K562 (cell line): ENCODE measurements around the gene TM9SF4.

Experiments
- JUNB ChIP-seq: fragments of 450-650 bp; formaldehyde crosslinking; conservative IDR thresholded peaks from 2 replicates; pipeline ENCODE4 v1.4.0; 2020; ENCODE audit warnings: mild to moderate bottlenecking
- MAFK ChIP-seq: IDR thresholded peaks from 2 replicates; pipeline ENCODE4 v1.6.1; 2011; ENCODE audit warnings: low read length, improper control_type of control experiment
- MXI1 ChIP-seq: IDR thresholded peaks from 2 replicates; pipeline ENCODE4 v1.6.1; 2011; ENCODE audit warnings: low read depth, mild to moderate bottlenecking, improper control_type of control experiment, low read length
- ZNF232 ChIP-seq: sonication (generic); formaldehyde crosslinking; IDR thresholded peaks from 2 replicates; pipeline ENCODE4 v1.8.0; 2022; ENCODE audit warnings: mild to moderate bottlenecking, missing genetic modification reagents
- TF ChIP-seq, protein P1 (sequence below): fragments of 450-650 bp; IDR thresholded peaks from 2 replicates; pipeline ENCODE4 v1.6.1; 2016; ENCODE audit warnings: mild to moderate bottlenecking
- TF ChIP-seq, protein P2 (sequence below): sonication (generic); formaldehyde crosslinking; IDR thresholded peaks from 2 replicates; pipeline ENCODE4 v1.8.1; 2022; ENCODE audit warnings: missing genetic modification reagents

DNA sequence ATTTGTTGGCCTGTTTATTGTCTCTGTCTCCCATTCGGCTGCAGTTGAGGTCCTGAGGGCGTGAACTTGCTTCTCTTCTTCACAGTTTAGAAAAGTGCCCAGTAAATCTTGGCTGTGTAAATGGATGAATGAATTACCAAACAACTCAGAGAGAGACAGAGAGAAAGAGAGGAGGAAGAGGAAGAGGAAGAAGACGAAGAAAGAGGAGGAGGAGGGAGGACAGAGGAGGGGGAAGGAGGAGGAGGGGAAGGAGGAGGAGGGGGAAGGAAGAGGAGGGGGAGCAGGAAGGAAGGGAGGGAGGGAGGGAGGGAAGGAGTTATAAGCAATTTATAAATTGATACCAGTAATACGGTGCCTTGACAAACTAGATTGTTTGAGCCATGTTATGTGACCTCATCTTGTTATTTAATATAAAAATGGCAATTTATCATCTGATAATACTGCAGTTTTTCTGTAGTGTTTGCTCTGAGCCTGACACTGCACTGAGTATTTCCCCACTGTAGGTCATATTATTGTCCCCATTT, 38.8 kb upstream of the TM9SF4 start:
- TF ChIP-seq MXI1, result no peak
- TF ChIP-seq ZNF232 (CRISPR knock-in tag), result no peak
- TF ChIP-seq JUNB (CRISPR knock-in tag), result no peak
- TF ChIP-seq MAFK, result no peak
- TF ChIP-seq, protein P1, sequence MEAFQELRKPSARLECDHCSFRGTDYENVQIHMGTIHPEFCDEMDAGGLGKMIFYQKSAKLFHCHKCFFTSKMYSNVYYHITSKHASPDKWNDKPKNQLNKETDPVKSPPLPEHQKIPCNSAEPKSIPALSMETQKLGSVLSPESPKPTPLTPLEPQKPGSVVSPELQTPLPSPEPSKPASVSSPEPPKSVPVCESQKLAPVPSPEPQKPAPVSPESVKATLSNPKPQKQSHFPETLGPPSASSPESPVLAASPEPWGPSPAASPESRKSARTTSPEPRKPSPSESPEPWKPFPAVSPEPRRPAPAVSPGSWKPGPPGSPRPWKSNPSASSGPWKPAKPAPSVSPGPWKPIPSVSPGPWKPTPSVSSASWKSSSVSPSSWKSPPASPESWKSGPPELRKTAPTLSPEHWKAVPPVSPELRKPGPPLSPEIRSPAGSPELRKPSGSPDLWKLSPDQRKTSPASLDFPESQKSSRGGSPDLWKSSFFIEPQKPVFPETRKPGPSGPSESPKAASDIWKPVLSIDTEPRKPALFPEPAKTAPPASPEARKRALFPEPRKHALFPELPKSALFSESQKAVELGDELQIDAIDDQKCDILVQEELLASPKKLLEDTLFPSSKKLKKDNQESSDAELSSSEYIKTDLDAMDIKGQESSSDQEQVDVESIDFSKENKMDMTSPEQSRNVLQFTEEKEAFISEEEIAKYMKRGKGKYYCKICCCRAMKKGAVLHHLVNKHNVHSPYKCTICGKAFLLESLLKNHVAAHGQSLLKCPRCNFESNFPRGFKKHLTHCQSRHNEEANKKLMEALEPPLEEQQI, result no peak
- TF ChIP-seq, protein P2, sequence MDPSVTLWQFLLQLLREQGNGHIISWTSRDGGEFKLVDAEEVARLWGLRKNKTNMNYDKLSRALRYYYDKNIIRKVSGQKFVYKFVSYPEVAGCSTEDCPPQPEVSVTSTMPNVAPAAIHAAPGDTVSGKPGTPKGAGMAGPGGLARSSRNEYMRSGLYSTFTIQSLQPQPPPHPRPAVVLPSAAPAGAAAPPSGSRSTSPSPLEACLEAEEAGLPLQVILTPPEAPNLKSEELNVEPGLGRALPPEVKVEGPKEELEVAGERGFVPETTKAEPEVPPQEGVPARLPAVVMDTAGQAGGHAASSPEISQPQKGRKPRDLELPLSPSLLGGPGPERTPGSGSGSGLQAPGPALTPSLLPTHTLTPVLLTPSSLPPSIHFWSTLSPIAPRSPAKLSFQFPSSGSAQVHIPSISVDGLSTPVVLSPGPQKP (CRISPR knock-in tag), result no peak
